Naive thymus-derived CD4-positive, alpha-beta T cell (primary cell): ENCODE data around the gene HRAS. TPM values are rescaled to one million over a fixed set of nuclear protein-coding genes. Genes with fewer than 3 reads are reported as not detected.

Experiments used
- ATAC-seq: fragments of 150-1000 bp; cut with Tn5 transposase; 2 replicates; pipeline ENCODE4 v1.10.0; 2021; ENCODE audit warnings: mild to moderate bottlenecking, moderate library complexity
- CTCF ChIA-PET: fragments of 350-600 bp; sonication (Branson Sonifier 250); formaldehyde crosslinking; loops from one replicate; lab custom pipeline; 2021; ENCODE audit warnings: antibody characterized with exemption; lab: Charles Lee
- POLR2A ChIA-PET: fragments of 350-600 bp; sonication (Branson Sonifier 250); formaldehyde crosslinking; loops from one replicate; lab custom pipeline; 2021; ENCODE audit warnings: antibody characterized with exemption, inconsistent platforms; lab: Charles Lee
- DNase-seq, 9 donors: peaks; one replicate each; pipeline versions ENCODE4 v3.0.0 to v3.0.0-alpha.2; 2020 to 2022; ENCODE audit warnings: mixed read lengths in 1 of 9
- H3K27ac ChIP-seq: one replicate; pipeline ENCODE4 v1.7.0; 2013; ENCODE audit warnings: mild to moderate bottlenecking, low read depth, low read length, moderate library complexity
- H3K27me3 ChIP-seq, 2 donors: one replicate each; pipeline ENCODE4 v1.7.0; 2013; ENCODE audit warnings: low read length in 2 of 2, mild to moderate bottlenecking in 2 of 2, moderate library complexity in 2 of 2; ENCODE audit not compliant: control insufficient read depth in 2 of 2, insufficient read depth in 2 of 2
- H3K36me3 ChIP-seq, 3 experiments: 1 replicate in 2 of 3; 2 replicates in 1 of 3; pipeline ENCODE4 v1.7.0; 2013; ENCODE audit warnings: low read length in 3 of 3, mild to moderate bottlenecking in 3 of 3, moderate library complexity in 1 of 3; ENCODE audit not compliant: insufficient read depth in 3 of 3, control insufficient read depth in 2 of 3
- H3K4me1 ChIP-seq, 2 donors: one replicate each; pipeline ENCODE4 v1.7.0; 2013; ENCODE audit warnings: low read length in 2 of 2, mild to moderate bottlenecking in 2 of 2, moderate library complexity in 1 of 2; ENCODE audit not compliant: control insufficient read depth in 2 of 2, insufficient read depth in 2 of 2
- H3K4me3 ChIP-seq: 2 replicates; pipeline ENCODE4 v1.7.0; 2013; ENCODE audit warnings: mild to moderate bottlenecking, low read length
- H3K9me3 ChIP-seq, 3 experiments: 1 replicate in 2 of 3; 2 replicates in 1 of 3; pipeline ENCODE4 v1.7.0; 2013; ENCODE audit warnings: low read length in 3 of 3; ENCODE audit not compliant: control insufficient read depth in 2 of 3
- H3K27ac Mint-ChIP-seq, 9 donors: one replicate each; pipeline ENCODE4 v1.8.0; 2020 to 2022; ENCODE audit warnings: mixed read lengths in 9 of 9, mild to moderate bottlenecking in 8 of 9, moderate library complexity in 5 of 9, inconsistent platforms in 2 of 9
- H3K27me3 Mint-ChIP-seq, 5 donors: one replicate each; pipeline ENCODE4 v1.8.0; 2021 to 2022; ENCODE audit warnings: mixed read lengths in 5 of 5, mild to moderate bottlenecking in 1 of 5
- H3K36me3 Mint-ChIP-seq, 5 donors: one replicate each; pipeline ENCODE4 v1.8.0; 2020 to 2022; ENCODE audit warnings: mixed read lengths in 5 of 5, mild to moderate bottlenecking in 3 of 5, inconsistent platforms in 1 of 5
- H3K4me1 Mint-ChIP-seq, 7 donors: one replicate each; pipeline ENCODE4 v1.8.0; 2020 to 2022; ENCODE audit warnings: mixed read lengths in 7 of 7, mild to moderate bottlenecking in 3 of 7, inconsistent platforms in 1 of 7
- H3K4me3 Mint-ChIP-seq, 10 donors: one replicate each; pipeline ENCODE4 v1.8.0; 2020 to 2022; ENCODE audit warnings: mild to moderate bottlenecking in 10 of 10, mixed read lengths in 10 of 10, moderate library complexity in 6 of 10, inconsistent platforms in 2 of 10
- H3K9me3 Mint-ChIP-seq, 11 donors: one replicate each; pipeline ENCODE4 v1.8.0; 2020 to 2022; ENCODE audit warnings: mixed read lengths in 11 of 11, mild to moderate bottlenecking in 4 of 11, inconsistent platforms in 1 of 11, moderate library complexity in 1 of 11
- intact Hi-C, 2 donors: fragments of 100-400 bp; cut with micrococcal nuclease; formaldehyde crosslinking; loops; one replicate each; pipeline ENCODE4 v1.15.1; 2023
- polyA plus RNA-seq, 2 donors: library from polyadenylated mRNA; unstranded; fragments of 300-500 nt; fragmentation: Illumina TruSeq; gene quantifications; one replicate each; pipeline ENCODE4 v1.2.3, GENCODE V29; 2021
- total RNA-seq, 6 experiments: library from RNA in 5 of 6; stranded (reverse) in 5 of 6; gene quantifications; 1 replicate in 5 of 6; 2 replicates in 1 of 6; pipeline ENCODE4 v1.2.3 and lab custom pipeline; 2021 to 2026

The HRAS gene
- total and polyA plus RNA-seq, 7 experiments from 2014 or later, result 12.6 to 52.0 (median 29.0) TPM

- H3K27ac Mint-ChIP-seq, result peak overlapping the region in 1 of 9 donors; percentile 36
- intact Hi-C loops, result no loop called here
- CTCF ChIA-PET, result interaction anchor here (0.7 kb wide), 1 partner anchor 14 kb away, joined by 3 read pairs; no protein-coding TSS in a partner anchor
These were observed 22.4 kb downstream of the HRAS start for GRCh38 chr11:512761-513595.

GRCh38 chr11:508956-509355, 26.4 kb downstream of the HRAS start:
- Mint-ChIP-seq H3K27me3 (no peaks in the 10 kb centered on the region), H3K4me3 (peak overlapping the region in 4 of 10 donors; percentile 1 to 96 (median 39)), H3K4me1 (peaks cover 5 to 32% (median 18%) of the 10 kb centered on the region in 7 donors), H3K36me3 (peaks cover 0 to 15% (median 3%) of the 10 kb centered on the region in 5 donors), H3K9me3 (peaks cover 0 to 4% (median 0%) of the 10 kb centered on the region in 11 donors), H3K27ac (no peak overlapping the region)
- no peak overlapping the region for H3K4me3 ChIP-seq
- DNase-seq, result no peak
- no peak for ATAC-seq
- H3K9me3 ChIP-seq, result no peaks in the 10 kb centered on the region
- ChIA-PET POLR2A (interaction anchor here (0.6 to 4.4 kb wide), 4 partner anchors 10 to 302 kb away, joined by 3 to 30 read pairs (median 14); partner anchors contain the start of genes BET1L, HRAS, LRRC56 and RIC8A), CTCF (interaction anchor here (1.3 kb wide), 1 partner anchor 9 kb away, joined by 7 read pairs; no protein-coding TSS in a partner anchor)
- H3K36me3 ChIP-seq, result peaks cover 0 to 8% (median 0%) of the 10 kb centered on the region in 3 experiments
- H3K27me3 ChIP-seq, result no peaks in the 10 kb centered on the region
- H3K4me1 ChIP-seq, result peaks cover 12 to 22% of the 10 kb centered on the region in 2 donors
- H3K27ac ChIP-seq, result no peak overlapping the region
- intact Hi-C loops, result loop anchor here (5.0 kb wide), 4 partner anchors 152 to 753 kb away; partner anchors contain the start of genes IFITM1 (in 1 of the 2) and IFITM2 (in 1 of the 2)

More at GRCh38 chr11:512761-513595, 22.4 kb downstream of the HRAS start:
- ATAC-seq (no peak), DNase-seq (no peak)
- peaks cover 0 to 26% (median 9%) of the 10 kb centered on the region in 5 donors for H3K36me3 Mint-ChIP-seq
- peaks cover 0 to 5% (median 0%) of the 10 kb centered on the region in 3 experiments for H3K9me3 ChIP-seq
- H3K36me3 ChIP-seq, result peaks cover 0 to 5% (median 0%) of the 10 kb centered on the region in 3 experiments
- peaks cover 0 to 10% (median 4%) of the 10 kb centered on the region in 7 donors for H3K4me1 Mint-ChIP-seq
- no peak overlapping the region for H3K27ac ChIP-seq
- peaks cover 0 to 2% of the 10 kb centered on the region in 2 donors for H3K4me1 ChIP-seq
- H3K4me3 Mint-ChIP-seq, result no peak overlapping the region
- H3K9me3 Mint-ChIP-seq, result peaks cover 0 to 14% (median 4%) of the 10 kb centered on the region in 11 donors
- H3K27me3 Mint-ChIP-seq, result no peaks in the 10 kb centered on the region
- H3K27me3 ChIP-seq, result no peaks in the 10 kb centered on the region
- POLR2A ChIA-PET, result interaction anchor here (1.1 kb wide), 1 partner anchor 184 kb away, joined by 3 read pairs; no protein-coding TSS in a partner anchor
- H3K4me3 ChIP-seq, result no peak overlapping the region

- peak overlapping the region; percentile 72 for H3K27ac ChIP-seq
- DNase-seq (no peak), ATAC-seq (no peak)
- H3K4me3 ChIP-seq, result peak overlapping the region; percentile 46
- H3K27me3 Mint-ChIP-seq, result no peaks in the 10 kb centered on the region
- H3K4me1 Mint-ChIP-seq, result peaks cover 5 to 34% (median 21%) of the 10 kb centered on the region in 7 donors
- H3K4me3 Mint-ChIP-seq, result peak overlapping the region; percentile 66 to 98 (median 88)
- no peaks in the 10 kb centered on the region for H3K27me3 ChIP-seq
- POLR2A ChIA-PET, result interaction anchor here (1.2 to 4.4 kb wide), 6 partner anchors 11 to 301 kb away, joined by 4 to 30 read pairs (median 12); partner anchors contain the start of genes BET1L, HRAS, LRRC56 and PTDSS2
- CTCF ChIA-PET, result no interaction called here
- intact Hi-C loops, result loop anchor here (1.0 to 5.0 kb wide), 19 partner anchors 10 to 1893 kb away; partner anchors contain the start of genes DEAF1 (in 2 of the 2), TMEM80 (in 2 of the 2), HRAS (in 1 of the 2) and IFITM1 (in 1 of the 2)
- peaks cover 0 to 8% (median 0%) of the 10 kb centered on the region in 3 experiments for H3K36me3 ChIP-seq
- peaks cover 0 to 4% (median 0%) of the 10 kb centered on the region in 11 donors for H3K9me3 Mint-ChIP-seq
- peak overlapping the region in 7 of 9 donors; percentile 24 to 99 (median 67) for H3K27ac Mint-ChIP-seq
- H3K9me3 ChIP-seq, result no peaks in the 10 kb centered on the region
- H3K36me3 Mint-ChIP-seq, result peaks cover 0 to 15% (median 3%) of the 10 kb centered on the region in 5 donors
- H3K4me1 ChIP-seq, result peaks cover 12 to 26% of the 10 kb centered on the region in 2 donors
These were observed 27.5 kb downstream of the HRAS start for GRCh38 chr11:507727-508515.

- Histone ChIP-seq H3K27ac (peak within 1 kb of the TSS; percentile 99), H3K4me1 (peaks cover 12 to 26% of the 10 kb centered on the region in 2 donors), H3K36me3 (peaks cover 0 to 10% (median 0%) of the 10 kb centered on the region in 3 experiments), H3K27me3 (no peaks in the 10 kb centered on the region), H3K9me3 (no peaks in the 10 kb centered on the region), H3K4me3 (peak within 1 kb of the TSS; percentile 99)
- Mint-ChIP-seq H3K9me3 (peaks cover 0 to 4% (median 0%) of the 10 kb centered on the region in 11 donors), H3K27ac (peak within 1 kb of the TSS; percentile 98 to 100 (median 99)), H3K4me1 (peaks cover 5 to 34% (median 21%) of the 10 kb centered on the region in 7 donors), H3K4me3 (peak within 1 kb of the TSS; percentile 93 to 99 (median 96)), H3K36me3 (peaks cover 0 to 15% (median 3%) of the 10 kb centered on the region in 5 donors), H3K27me3 (no peaks in the 10 kb centered on the region)
- ChIA-PET CTCF (no interaction called here), POLR2A (interaction anchor here (0.6 to 4.4 kb wide), 25 partner anchors 9 to 312 kb away, joined by 3 to 30 read pairs (median 4); partner anchors contain the start of genes ANO9, BET1L, HRAS and IRF7)
- intact Hi-C loops, result loop anchor here (1.0 to 5.0 kb wide), 24 partner anchors 11 to 1894 kb away; partner anchors contain the start of genes BET1L (in 2 of the 2), DEAF1 (in 2 of the 2), HRAS (in 2 of the 2) and PHRF1 (in 2 of the 2)
- peak; percentile 95 to 100 (median 98) for DNase-seq
- peak; percentile 92 for ATAC-seq
These were observed 28.2 kb downstream of the HRAS start, which contains the start of gene RNH1 for GRCh38 chr11:506995-507726. RNH1 (minus strand) TSS chr11:507242; CDS start chr11:502162, 5,080 bp downstream.

GRCh38 chr11:506238-506994, 29.0 kb downstream of the HRAS start:
- Histone ChIP-seq H3K36me3 (peaks cover 0 to 15% (median under 1%) of the 10 kb centered on the region in 3 experiments), H3K9me3 (no peaks in the 10 kb centered on the region), H3K27me3 (no peaks in the 10 kb centered on the region), H3K27ac (peak overlapping the region; percentile 99), H3K4me3 (peak overlapping the region; percentile 99), H3K4me1 (peaks cover 12 to 26% of the 10 kb centered on the region in 2 donors)
- peak overlapping the region; percentile 98 to 100 (median 99) for H3K27ac Mint-ChIP-seq
- H3K4me1 Mint-ChIP-seq, result peaks cover 5 to 34% (median 21%) of the 10 kb centered on the region in 7 donors
- peak overlapping the region; percentile 93 to 99 (median 96) for H3K4me3 Mint-ChIP-seq
- H3K9me3 Mint-ChIP-seq, result peaks cover 0 to 4% (median 0%) of the 10 kb centered on the region in 11 donors
- H3K36me3 Mint-ChIP-seq, result peaks cover 0 to 12% (median 3%) of the 10 kb centered on the region in 5 donors
- no peaks in the 10 kb centered on the region for H3K27me3 Mint-ChIP-seq
- intact Hi-C loops, result loop anchor here (1.0 to 5.0 kb wide), 16 partner anchors 29 to 1894 kb away; partner anchors contain the start of genes BET1L (in 2 of the 2), PTDSS2 (in 2 of the 2), RIC8A (in 2 of the 2) and HRAS (in 1 of the 2)
- peak; percentile 79 for ATAC-seq
- ChIA-PET POLR2A (interaction anchor here (0.6 to 4.4 kb wide), 30 partner anchors 8 to 313 kb away, joined by 3 to 30 read pairs (median 4); partner anchors contain the start of genes ANO9, BET1L, HRAS and IRF7), CTCF (interaction anchor here (0.9 kb wide), 1 partner anchor 58 kb away, joined by 3 read pairs; no protein-coding TSS in a partner anchor)
- peak; percentile 95 to 98 (median 97) for DNase-seq
